ENCODE data around the gene NAGPA. TPM values are rescaled to one million over a fixed set of nuclear protein-coding genes. Genes with fewer than 3 reads are reported as not detected.

The NAGPA gene
- total and polyA plus RNA-seq, 10 of the 15 experiments (the other 5 are each of a cell fraction or from before 2014, with no cell fraction given) = 0.03 to 11.6 (median 6.6) TPM

DNA sequence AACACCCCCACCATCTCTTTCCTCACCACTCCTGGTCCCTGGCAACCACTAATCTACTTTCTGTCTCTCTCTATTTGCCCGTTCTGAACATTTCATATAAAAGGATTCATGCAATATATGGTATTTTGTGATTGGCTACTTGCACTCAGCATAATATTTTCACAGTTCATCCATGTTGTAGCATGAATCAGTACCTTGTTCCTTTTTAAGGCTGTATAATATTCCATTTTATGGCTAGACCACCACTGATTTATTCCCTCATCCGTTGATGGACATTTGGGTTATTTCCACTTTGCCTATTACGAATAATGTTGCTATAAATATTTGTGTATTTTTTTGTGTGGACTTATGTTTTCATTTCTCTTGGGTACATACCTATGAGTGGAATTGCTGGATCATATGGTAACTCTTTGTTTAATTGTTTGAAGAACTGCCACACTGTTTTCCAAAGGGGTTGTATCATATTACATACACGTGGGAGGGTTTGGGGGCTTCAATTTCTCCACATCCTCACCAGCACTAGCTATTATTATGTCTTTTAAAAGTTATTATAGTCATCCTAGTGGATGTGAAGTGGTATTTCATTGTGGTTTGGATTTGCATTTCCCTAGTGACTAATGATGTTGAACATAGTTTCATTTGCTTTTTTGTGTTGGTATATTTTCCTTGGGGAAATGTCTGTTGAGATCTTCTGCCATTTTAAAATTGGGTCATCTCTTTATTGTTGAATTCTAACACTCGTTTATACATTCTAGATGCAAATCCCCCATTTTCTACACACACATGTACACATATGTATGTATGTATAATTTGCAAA is 49.4 kb downstream of the NAGPA start (continued):
- TF ChIP-seq REST (IDR thresholded peaks at IDR 0.05; ENCODE audit: low read depth, low read length) (no peak), ZNF622 (IDR thresholded peaks at IDR 0.05) (no peak)
- TF ChIP-seq, protein P1, sequence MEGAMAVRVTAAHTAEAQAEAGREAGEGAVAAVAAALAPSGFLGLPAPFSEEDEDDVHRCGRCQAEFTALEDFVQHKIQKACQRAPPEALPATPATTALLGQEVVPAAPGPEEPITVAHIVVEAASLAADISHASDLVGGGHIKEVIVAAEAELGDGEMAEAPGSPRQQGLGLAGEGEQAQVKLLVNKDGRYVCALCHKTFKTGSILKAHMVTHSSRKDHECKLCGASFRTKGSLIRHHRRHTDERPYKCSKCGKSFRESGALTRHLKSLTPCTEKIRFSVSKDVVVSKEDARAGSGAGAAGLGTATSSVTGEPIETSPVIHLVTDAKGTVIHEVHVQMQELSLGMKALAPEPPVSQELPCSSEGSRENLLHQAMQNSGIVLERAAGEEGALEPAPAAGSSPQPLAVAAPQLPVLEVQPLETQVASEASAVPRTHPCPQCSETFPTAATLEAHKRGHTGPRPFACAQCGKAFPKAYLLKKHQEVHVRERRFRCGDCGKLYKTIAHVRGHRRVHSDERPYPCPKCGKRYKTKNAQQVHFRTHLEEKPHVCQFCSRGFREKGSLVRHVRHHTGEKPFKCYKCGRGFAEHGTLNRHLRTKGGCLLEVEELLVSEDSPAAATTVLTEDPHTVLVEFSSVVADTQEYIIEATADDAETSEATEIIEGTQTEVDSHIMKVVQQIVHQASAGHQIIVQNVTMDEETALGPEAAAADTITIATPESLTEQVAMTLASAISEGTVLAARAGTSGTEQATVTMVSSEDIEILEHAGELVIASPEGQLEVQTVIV (IDR thresholded peaks at IDR 0.05; ENCODE audit: borderline replicate concordance, partially characterized antibody) = no peak

All from GM12878 (cell line).